Activated naive CD4-positive, alpha-beta T cell treated with anti-CD3 and anti-CD28 coated beads, Interleukin-2, amount 50 U/mL, for 72 hours (primary cell): ENCODE results near the gene REG1B. TPM values are rescaled to one million over a fixed set of nuclear protein-coding genes. Genes with fewer than 3 reads are reported as not detected.
"Not testable (repeated sequence)": the region's sequence is repeated elsewhere in the genome, so short reads cannot be mapped to it uniquely, and the experiment has no call there.

Source experiments
- ATAC-seq, 2 donors: fragments of 150-1000 bp; cut with Tn5 transposase; 2 replicates each; pipeline ENCODE4 v1.10.0; 2021; ENCODE audit warnings: mild to moderate bottlenecking in 2 of 2, moderate library complexity in 2 of 2
- DNase-seq, 2 donors: peaks; one replicate each; pipeline ENCODE4 v3.0.0; 2021 to 2022; ENCODE audit warnings: low spot score in 2 of 2
- H3K27ac Mint-ChIP-seq, 2 donors: one replicate each; pipeline ENCODE4 v1.8.0; 2022; ENCODE audit warnings: mild to moderate bottlenecking in 2 of 2, mixed read lengths in 2 of 2
- H3K36me3 Mint-ChIP-seq, 2 donors: one replicate each; pipeline ENCODE4 v1.8.0; 2022; ENCODE audit warnings: mixed read lengths in 2 of 2
- H3K9me3 Mint-ChIP-seq, 2 donors: one replicate each; pipeline ENCODE4 v1.8.0; 2022; ENCODE audit warnings: mixed read lengths in 2 of 2
- total RNA-seq, 2 donors: library from RNA; stranded (reverse); gene quantifications; one replicate each; pipeline ENCODE4 v1.2.3, GENCODE V29; 2022

The REG1B gene
- total RNA-seq, 2 donors from 2014 or later, result not detected

GRCh38 chr2:79099140-79099686 lies 11.4 kb upstream of the REG1B start:
- DNase-seq (no peak), ATAC-seq (no peak)
- peaks cover 17 to 24% of the 10 kb centered on the region in 2 donors for H3K9me3 Mint-ChIP-seq
- no peak overlapping the region for H3K27ac Mint-ChIP-seq
- peaks cover 7 to 9% of the 10 kb centered on the region in 2 donors for H3K36me3 Mint-ChIP-seq

DNA sequence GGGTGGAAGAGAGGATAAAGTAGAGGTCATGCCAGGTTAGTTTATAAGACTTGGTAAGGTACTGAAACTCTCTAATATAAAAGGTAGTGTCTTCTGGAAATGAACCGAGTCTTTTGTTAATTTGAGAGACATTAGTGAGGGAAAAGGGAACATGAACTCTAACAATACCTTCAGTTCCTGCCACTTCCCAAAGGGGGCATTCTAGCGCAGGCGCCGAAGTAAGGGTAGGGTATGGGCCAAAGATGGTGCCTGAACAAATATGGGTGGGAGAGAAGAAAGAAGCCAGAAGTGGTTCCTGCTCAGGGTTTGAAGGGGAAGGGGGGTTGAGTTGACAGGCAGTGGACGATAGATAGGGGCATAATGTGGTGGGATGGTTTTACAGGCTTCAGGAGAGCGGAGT lies 10.1 kb upstream of the REG1B start:
- Mint-ChIP-seq H3K9me3 (peaks cover 17 to 20% of the 10 kb centered on the region in 2 donors), H3K27ac (no peak overlapping the region), H3K36me3 (peaks cover 7 to 9% of the 10 kb centered on the region in 2 donors)
- DNase-seq, result no peak
- ATAC-seq, result no peak

DNA sequence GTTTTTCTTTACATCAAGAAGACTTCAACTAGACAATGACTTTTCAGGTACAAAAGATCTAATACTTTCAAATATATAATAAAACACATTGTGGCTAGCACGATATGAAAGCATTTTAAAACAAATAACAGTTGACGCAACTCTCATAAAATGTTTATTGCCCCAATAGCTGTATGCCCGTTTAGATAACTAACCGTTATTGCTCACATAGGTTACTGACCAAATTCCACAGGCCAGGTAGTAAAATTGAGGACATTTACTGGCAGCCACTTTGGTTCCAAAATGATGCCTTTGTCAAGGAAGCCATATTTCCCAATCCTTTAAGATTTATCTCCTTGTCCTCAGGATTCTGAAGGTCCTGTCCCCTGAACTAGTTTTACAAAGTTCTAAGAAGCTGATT lies 2.9 kb upstream of the REG1B start:
- DNase-seq (no peak), ATAC-seq (no peak)
- Mint-ChIP-seq H3K36me3 (no peaks in the 10 kb centered on the region), H3K9me3 (peaks cover 10 to 14% of the 10 kb centered on the region in 2 donors), H3K27ac (no peak overlapping the region)

GRCh38 chr2:79086255-79086654 lies 1.5 kb downstream of the REG1B start:
- Mint-ChIP-seq H3K9me3 (peaks cover 15 to 32% of the 10 kb centered on the region in 2 donors), H3K36me3 (peaks cover 0 to 10% of the 10 kb centered on the region in 2 donors), H3K27ac (no peak overlapping the region)
- DNase-seq (no peak), ATAC-seq (no peak)

DNA sequence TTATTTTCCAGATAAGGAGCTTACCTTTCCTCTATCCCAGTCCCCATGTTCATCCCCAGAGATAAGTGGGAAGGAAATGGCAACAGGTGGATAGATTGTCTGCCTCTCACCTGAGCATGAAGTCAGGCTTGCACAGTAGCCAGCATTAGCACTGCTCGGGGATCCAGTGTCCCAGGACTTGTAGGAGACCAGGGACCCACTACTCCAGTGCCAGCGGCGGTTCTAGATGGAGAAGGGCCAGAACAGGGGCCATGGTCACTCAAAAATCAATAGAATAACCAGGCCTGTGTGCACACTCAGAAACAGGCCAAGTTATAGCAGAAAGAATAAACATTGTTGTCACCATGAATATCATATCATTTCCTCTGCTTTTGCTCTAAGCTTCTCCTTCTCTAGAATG lies 2.4 kb downstream of the REG1B start:
- peaks cover 0 to 16% of the 10 kb centered on the region in 2 donors for H3K36me3 Mint-ChIP-seq
- no peak for ATAC-seq
- no peak for DNase-seq
- H3K9me3 Mint-ChIP-seq, result peaks cover 23 to 40% of the 10 kb centered on the region in 2 donors
- H3K27ac Mint-ChIP-seq, result no peak overlapping the region

GRCh38 chr2:79084495-79085135 lies 3.2 kb downstream of the REG1B start:
- Mint-ChIP-seq H3K9me3 (peaks cover 23 to 42% of the 10 kb centered on the region in 2 donors), H3K36me3 (peaks cover 0 to 16% of the 10 kb centered on the region in 2 donors), H3K27ac (no peak overlapping the region)
- ATAC-seq (no peak), DNase-seq (no peak)

DNA sequence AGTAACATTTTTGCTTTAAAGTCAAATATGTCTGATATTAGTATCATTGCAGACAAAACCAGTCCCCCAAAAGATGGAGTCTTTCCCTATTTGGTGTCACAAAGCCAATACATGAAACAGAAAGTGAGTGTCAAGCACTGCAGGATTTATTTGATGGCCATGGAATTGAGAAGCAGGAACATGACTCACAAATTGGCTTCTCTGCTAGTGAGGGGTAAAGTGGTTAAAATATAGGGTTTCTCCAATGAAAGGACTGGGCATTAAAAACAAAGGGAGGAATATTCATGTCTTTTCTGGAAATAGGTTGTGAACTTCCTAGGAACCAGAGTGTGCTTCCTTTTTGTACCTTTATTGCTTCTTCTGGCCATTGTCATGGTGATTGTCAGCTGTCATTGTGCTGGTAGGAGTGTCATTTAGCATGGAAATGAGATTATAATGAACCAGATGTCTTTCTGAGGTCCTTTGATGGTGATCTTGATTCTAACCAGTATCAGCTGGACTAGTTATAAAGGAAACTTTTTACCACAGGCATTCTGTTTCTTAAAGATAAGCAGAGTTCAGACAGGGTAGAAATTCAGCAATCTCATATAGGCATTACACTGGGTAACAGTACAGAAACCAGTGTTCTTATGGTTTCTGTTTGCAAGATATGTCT lies 4.1 kb downstream of the REG1B start:
- ATAC-seq (no peak), DNase-seq (no peak)
- Mint-ChIP-seq H3K36me3 (peaks cover 0 to 16% of the 10 kb centered on the region in 2 donors), H3K27ac (no peak overlapping the region), H3K9me3 (peaks cover 23 to 42% of the 10 kb centered on the region in 2 donors)

- DNase-seq (no peak), ATAC-seq (no peak)
- peaks cover 0 to 16% of the 10 kb centered on the region in 2 donors for H3K36me3 Mint-ChIP-seq
- peaks cover 23 to 49% of the 10 kb centered on the region in 2 donors for H3K9me3 Mint-ChIP-seq
- H3K27ac Mint-ChIP-seq, result no peak overlapping the region
Measured at GRCh38 chr2:79082987-79083386, 4.8 kb downstream of the REG1B start.

DNA sequence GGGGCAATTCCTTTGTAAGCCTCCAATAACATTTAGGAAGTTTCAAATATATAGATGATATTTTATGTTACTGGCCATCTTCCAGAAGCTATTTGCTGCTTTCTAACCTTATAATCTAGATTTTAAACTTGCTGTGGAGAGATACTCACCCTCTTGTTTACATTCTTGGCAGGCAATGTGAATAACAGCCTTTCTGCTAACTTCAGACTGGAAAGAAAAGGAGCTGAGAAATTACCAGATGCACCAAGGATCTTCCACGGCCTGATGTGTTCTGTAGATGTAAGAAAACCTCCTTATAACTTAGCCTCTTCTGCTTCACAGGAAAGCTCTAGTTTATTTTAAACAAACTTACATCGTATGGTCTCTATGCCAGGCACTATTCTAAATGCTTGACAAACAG lies 16.7 kb downstream of the REG1B start:
- Mint-ChIP-seq H3K36me3 (peaks cover 8 to 16% of the 10 kb centered on the region in 2 donors), H3K9me3 (peaks cover 31 to 33% of the 10 kb centered on the region in 2 donors), H3K27ac (no peak overlapping the region)
- no peak for DNase-seq
- ATAC-seq, result no peak

DNA sequence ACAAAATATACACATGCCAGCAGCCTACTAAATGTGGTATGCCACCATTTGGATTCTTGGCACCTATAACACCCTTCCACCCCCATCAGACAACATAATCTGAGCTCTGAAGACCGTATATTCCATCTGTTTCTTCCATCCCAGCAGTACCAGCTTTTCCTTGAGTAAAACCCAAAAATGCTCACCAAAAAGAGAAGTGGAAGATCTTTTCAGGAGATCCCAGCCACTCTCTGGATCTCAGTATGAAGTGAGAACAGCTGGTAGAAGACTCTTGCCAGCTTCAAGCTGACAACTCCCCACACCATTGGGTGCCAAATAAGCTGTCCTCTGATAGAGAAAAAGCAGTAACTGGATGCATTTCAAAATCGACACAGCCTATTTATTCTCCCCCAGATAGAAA lies 22.6 kb downstream of the REG1B start:
- ATAC-seq (no peak), DNase-seq (no peak)
- Mint-ChIP-seq H3K27ac (no peak overlapping the region), H3K9me3 (peaks cover 21 to 28% of the 10 kb centered on the region in 2 donors), H3K36me3 (peaks cover 0 to 10% of the 10 kb centered on the region in 2 donors)

DNA sequence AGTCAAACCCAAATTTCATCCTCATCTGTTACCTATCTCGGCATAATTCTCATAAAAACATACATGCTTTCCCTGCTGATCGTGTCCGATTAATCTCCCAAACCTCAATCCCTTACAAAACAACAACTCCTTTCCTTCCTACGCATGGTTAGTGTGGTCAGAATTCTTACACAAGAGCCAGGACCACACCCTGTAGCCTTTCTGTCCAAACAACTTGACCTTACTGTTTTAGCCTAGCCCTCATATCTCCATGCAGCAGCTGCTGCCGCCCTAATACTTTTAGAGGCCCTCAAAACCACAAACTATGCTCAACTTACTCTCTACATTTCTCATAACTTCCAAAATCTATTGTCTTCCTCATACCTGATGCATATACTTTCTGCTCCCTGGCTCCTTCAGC lies 33.0 kb downstream of the REG1B start:
- not testable (repeated sequence) for H3K27ac Mint-ChIP-seq, ATAC-seq, H3K36me3 Mint-ChIP-seq, DNase-seq
- H3K9me3 Mint-ChIP-seq, result peaks cover 15 to 29% of the 10 kb centered on the region in 2 donors

- H3K27ac Mint-ChIP-seq, ATAC-seq, DNase-seq: not testable (repeated sequence)
- Mint-ChIP-seq H3K9me3 (peaks cover 12 to 30% of the 10 kb centered on the region in 2 donors), H3K36me3 (peaks cover 0 to 12% of the 10 kb centered on the region in 2 donors)
Measured at GRCh38 chr2:79053486-79053885, 34.3 kb downstream of the REG1B start.

GRCh38 chr2:79041032-79041448 lies 46.8 kb downstream of the REG1B start:
- no peaks in the 10 kb centered on the region for H3K36me3 Mint-ChIP-seq
- no peak overlapping the region for H3K27ac Mint-ChIP-seq
- peaks cover 5 to 16% of the 10 kb centered on the region in 2 donors for H3K9me3 Mint-ChIP-seq
- no peak for DNase-seq
- no peak for ATAC-seq

DNA sequence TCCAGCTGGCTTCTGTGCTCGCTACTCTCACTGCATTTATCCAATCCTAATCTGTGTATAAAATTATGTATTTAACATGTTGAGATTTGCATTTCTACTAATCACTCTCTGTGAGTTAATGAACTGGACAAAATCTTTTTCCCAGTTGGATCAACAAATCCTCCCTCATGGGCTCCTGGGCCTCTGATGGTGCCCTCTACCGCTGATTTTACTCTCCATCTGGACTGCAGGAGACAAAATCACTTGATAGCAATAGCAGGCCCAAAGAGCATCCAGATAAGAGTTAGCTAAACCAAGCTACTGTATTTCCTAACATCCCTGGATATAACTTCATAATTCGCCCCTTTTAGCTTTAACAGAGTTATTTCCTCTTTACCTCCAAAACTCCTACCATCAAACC lies 47.8 kb downstream of the REG1B start:
- ATAC-seq (no peak), DNase-seq (no peak)
- H3K36me3 Mint-ChIP-seq, result no peaks in the 10 kb centered on the region
- no peak overlapping the region for H3K27ac Mint-ChIP-seq
- peaks cover 5 to 8% of the 10 kb centered on the region in 2 donors for H3K9me3 Mint-ChIP-seq
